ENCODE measurements around the gene STXBP4. TPM values are rescaled to one million over a fixed set of nuclear protein-coding genes. Genes with fewer than 3 reads are reported as not detected.

The STXBP4 gene
- total RNA-seq, 1 experiment from 2014 or later = 16.5 TPM

- H2BK15ac ChIP-seq (ENCODE audit: low read depth, low read length) = no peak overlapping the region
- no peak overlapping the region for H3K4ac ChIP-seq (ENCODE audit: low read depth, low read length)
- no peak overlapping the region for H2BK5ac ChIP-seq (ENCODE audit: insufficient read length, low read length)
- no peaks in the 10 kb centered on the region for H4K20me1 ChIP-seq (ENCODE audit: control insufficient read depth, insufficient read depth, insufficient read length)
- H3K4me3 Mint-ChIP-seq = no peak overlapping the region
- no peaks in the 10 kb centered on the region for H3K9me3 ChIP-seq (ENCODE audit: control insufficient read depth, low read depth, low read length)
- no CpG with 5 or more reads among the region's 3 CpGs for WGBS (ENCODE audit: extremely low coverage, insufficient read length, low lambda C conversion rate)
- H3K23ac ChIP-seq (ENCODE audit: insufficient read length, low read depth, low read length) = no peak overlapping the region
- H3K27ac Mint-ChIP-seq = no peak overlapping the region; a peak in 1 of 7 replicates
- H2BK20ac ChIP-seq (ENCODE audit: low read depth, low read length, poor library complexity, severe bottlenecking) = no peak overlapping the region
- H3K27ac ChIP-seq (ENCODE audit: insufficient read length, low read depth, low read length) = no peak overlapping the region
- peaks cover 4 to 14% (median 12%) of the 10 kb centered on the region in 3 experiments; a peak in 6 of 7 replicates for H3K36me3 Mint-ChIP-seq (ENCODE audit: insufficient read depth in 1 of 3, low read depth in 3 of 3)
- H2BK12ac ChIP-seq (ENCODE audit: insufficient read length, low read depth, low read length) = no peak overlapping the region
- TF ChIP-seq CTCF (conservative IDR thresholded peaks at IDR 0.05) = no peak
- H3K4me1 ChIP-seq (ENCODE audit: insufficient read depth, low read length) = no peaks in the 10 kb centered on the region
- H3K14ac ChIP-seq (ENCODE audit: insufficient read depth, low read length) = no peak overlapping the region
- H3T11ph ChIP-seq (ENCODE audit: low read length) = no peak overlapping the region
- no peak overlapping the region for H3K9ac ChIP-seq (ENCODE audit: extremely low read depth, insufficient read length, low read length)
- H3K79me1 ChIP-seq (ENCODE audit: insufficient read depth, low read depth, low read length, poor library complexity, severe bottlenecking) = no peaks in the 10 kb centered on the region
- peaks cover 0 to 10% of the 10 kb centered on the region in 2 experiments; a peak in 2 of 5 replicates for H3K9me3 Mint-ChIP-seq
- H4K91ac ChIP-seq (ENCODE audit: insufficient read length, low read depth, low read length) = no peak overlapping the region
- no peak for DNase-seq
- no peak overlapping the region for H2AFZ ChIP-seq (ENCODE audit: low read length)
- H4K5ac ChIP-seq (ENCODE audit: insufficient read length, low read depth, low read length) = no peak overlapping the region
- peaks cover 0 to 2% of the 10 kb centered on the region in 2 experiments; a peak in 1 of 4 replicates for H3K4me1 Mint-ChIP-seq
- H3K18ac ChIP-seq (ENCODE audit: insufficient read length, low read depth, low read length) = no peak overlapping the region
- no peaks in the 10 kb centered on the region for H3K27me3 Mint-ChIP-seq (ENCODE audit: low read depth)
- H4K8ac ChIP-seq (replicated peaks; ENCODE audit: insufficient read length, low read depth, low read length) = no peak overlapping the region
- H3K27me3 ChIP-seq (ENCODE audit: insufficient read depth, low read length) = no peaks in the 10 kb centered on the region
- H3K56ac ChIP-seq (ENCODE audit: insufficient read length, low read depth, low read length) = no peak overlapping the region
- H3K23me2 ChIP-seq (ENCODE audit: insufficient read length, low read depth, low read length, poor library complexity, severe bottlenecking) = peaks cover 6% of the 10 kb centered on the region
- H2BK120ac ChIP-seq (ENCODE audit: low read depth, low read length, poor library complexity, severe bottlenecking) = no peak overlapping the region
- H3K79me2 ChIP-seq (ENCODE audit: insufficient read depth, low read length) = peaks cover 10% of the 10 kb centered on the region; the same call in 1 of the 2 replicates
- H3K4me2 ChIP-seq (ENCODE audit: insufficient read depth, insufficient read length, low read length) = no peak overlapping the region
- no peak overlapping the region for H2AK5ac ChIP-seq (ENCODE audit: insufficient read length, low read length)
These were observed 4.0 kb downstream of the STXBP4 start for GRCh38 chr17:54972406-54973138.

Measured in H9 (cell line).